ENCODE results near the gene TECTA.

Gene TECTA

GRCh38 chr11:121059605-121060004, 41.4 kb upstream of the TECTA start:
- peaks cover 39 to 57% (median 47%) of the 10 kb centered on the region in 3 donors for H3K36me3 ChIP-seq
- intact Hi-C loops (cut with DNase I; ENCODE audit: low total_unique reads): no loop called here

GRCh38 chr11:121063728-121064127, 37.3 kb upstream of the TECTA start:
- Histone ChIP-seq H3K4me1 (no peaks in the 10 kb centered on the region), H3K9me3 (no peaks in the 10 kb centered on the region), H3K36me3 (peaks cover 25 to 37% (median 35%) of the 10 kb centered on the region in 3 donors), H3K27ac (no peak overlapping the region), H3K4me3 (no peak overlapping the region), H3K27me3 (no peaks in the 10 kb centered on the region)
- TF ChIP-seq CTCF (IDR thresholded peaks at IDR 0.05): peak in 1 of 2 experiments; percentile 18
- no peak for DNase-seq
- intact Hi-C loops (cut with DNase I; ENCODE audit: low total_unique reads): no loop called here

More at GRCh38 chr11:121059605-121060004, 41.4 kb upstream of the TECTA start:
- H3K9me3 ChIP-seq: no peaks in the 10 kb centered on the region
- no peak for TF ChIP-seq CTCF (IDR thresholded peaks at IDR 0.05)
- no peaks in the 10 kb centered on the region for H3K4me1 ChIP-seq
- no peaks in the 10 kb centered on the region for H3K27me3 ChIP-seq
- no peak overlapping the region for H3K27ac ChIP-seq
- no peak for DNase-seq
- H3K4me3 ChIP-seq: no peak overlapping the region

- intact Hi-C loops (cut with DNase I; ENCODE audit: low total_unique reads): no loop called here
- Histone ChIP-seq H3K4me3 (no peak overlapping the region), H3K36me3 (peaks cover 21 to 43% (median 24%) of the 10 kb centered on the region in 3 donors), H3K27ac (no peak overlapping the region), H3K9me3 (no peaks in the 10 kb centered on the region), H3K27me3 (no peaks in the 10 kb centered on the region), H3K4me1 (peaks cover 0 to under 1% (median 0%) of the 10 kb centered on the region in 4 donors)
- TF ChIP-seq CTCF (IDR thresholded peaks at IDR 0.05): no peak
- DNase-seq: no peak
These were observed 34.4 kb upstream of the TECTA start for GRCh38 chr11:121066623-121067022.

GRCh38 chr11:121067026-121067425, 34.0 kb upstream of the TECTA start:
- Histone ChIP-seq H3K27ac (no peak overlapping the region), H3K9me3 (no peaks in the 10 kb centered on the region), H3K4me3 (no peak overlapping the region), H3K4me1 (peaks cover 0 to 4% (median 0%) of the 10 kb centered on the region in 4 donors), H3K27me3 (no peaks in the 10 kb centered on the region), H3K36me3 (peaks cover 19 to 42% (median 23%) of the 10 kb centered on the region in 3 donors)
- DNase-seq: no peak
- no peak for TF ChIP-seq CTCF (IDR thresholded peaks at IDR 0.05)
- intact Hi-C loops (cut with DNase I; ENCODE audit: low total_unique reads): no loop called here

GRCh38 chr11:121067453-121067852, 33.6 kb upstream of the TECTA start:
- no peak for DNase-seq
- Histone ChIP-seq H3K27ac (no peak overlapping the region), H3K9me3 (no peaks in the 10 kb centered on the region), H3K36me3 (peaks cover 15 to 37% (median 18%) of the 10 kb centered on the region in 3 donors), H3K27me3 (no peaks in the 10 kb centered on the region), H3K4me3 (no peak overlapping the region), H3K4me1 (peaks cover 0 to 5% (median 0%) of the 10 kb centered on the region in 4 donors)
- intact Hi-C loops (cut with DNase I; ENCODE audit: low total_unique reads): no loop called here
- no peak for TF ChIP-seq CTCF (IDR thresholded peaks at IDR 0.05)

All from tibial artery (tissue), 4 donors.